CD4-positive, alpha-beta T cell (primary cell): ENCODE data around the gene SYDE2. TPM values are rescaled to one million over a fixed set of nuclear protein-coding genes. Genes with fewer than 3 reads are reported as not detected.
A peak's percentile ranks its signal among the peaks of the same experiment; 100 is the strongest.
"Not testable (repeated sequence)": the region's sequence is repeated elsewhere in the genome, so short reads cannot be mapped to it uniquely, and the experiment has no call there.

Experiments
- ATAC-seq: fragments of 200-7000 bp; cut with Tn5 transposase; one replicate; pipeline ENCODE4 v1.10.0; 2022; ENCODE audit warnings: mild to moderate bottlenecking; ENCODE audit not compliant: poor library complexity
- CTCF ChIA-PET: fragments of 350-600 bp; sonication (Branson Sonifier 250); formaldehyde crosslinking; loops from one replicate; lab custom pipeline; 2021; ENCODE audit warnings: antibody characterized with exemption, inconsistent platforms; lab: Charles Lee
- POLR2A ChIA-PET: fragments of 350-600 bp; sonication (Branson Sonifier 250); formaldehyde crosslinking; loops from one replicate; lab custom pipeline; 2021; ENCODE audit warnings: antibody characterized with exemption, inconsistent platforms; lab: Charles Lee
- DNase-seq, 14 experiments: peaks; one replicate each; pipeline ENCODE4 v3.0.0-alpha.2; 2013 to 2020; ENCODE audit warnings: mixed read lengths in 2 of 14
- H3K27ac ChIP-seq, 2 donors: one replicate each; pipeline versions ENCODE4 v1.5.1 to v1.7.0; 2013; ENCODE audit warnings: low read length in 2 of 2, low read depth in 1 of 2, mild to moderate bottlenecking in 1 of 2
- H3K27me3 ChIP-seq, 2 experiments: 1 replicate in 1 of 2; 2 replicates in 1 of 2; pipeline versions ENCODE4 v1.6.1 to v1.7.0; 2013; ENCODE audit warnings: low read length in 2 of 2, control low read depth in 1 of 2, mild to moderate bottlenecking in 1 of 2, moderate library complexity in 1 of 2; ENCODE audit not compliant: insufficient read depth in 2 of 2, control insufficient read depth in 1 of 2
- H3K36me3 ChIP-seq: one replicate; pipeline ENCODE4 v1.6.1; 2013; ENCODE audit warnings: low read length, control low read depth; ENCODE audit not compliant: insufficient read depth
- H3K4me1 ChIP-seq: one replicate; pipeline ENCODE4 v1.6.1; 2013; ENCODE audit warnings: low read length, control low read depth; ENCODE audit not compliant: insufficient read depth
- H3K4me3 ChIP-seq: one replicate; pipeline ENCODE4 v1.5.1; 2013; ENCODE audit warnings: mild to moderate bottlenecking, low read length, moderate library complexity
- H3K9me3 ChIP-seq, 2 experiments: 1 replicate in 1 of 2; 2 replicates in 1 of 2; pipeline versions ENCODE4 v1.6.1 to v1.7.0; 2013; ENCODE audit warnings: low read length in 2 of 2, mild to moderate bottlenecking in 2 of 2, control low read depth in 1 of 2, moderate library complexity in 1 of 2; ENCODE audit not compliant: control insufficient read depth in 1 of 2, insufficient read depth in 1 of 2
- H3K27ac Mint-ChIP-seq: one replicate; pipeline ENCODE4 v1.8.0; 2020; ENCODE audit warnings: mixed read lengths
- H3K27me3 Mint-ChIP-seq: one replicate; pipeline ENCODE4 v1.8.0; 2021; ENCODE audit warnings: mixed read lengths
- H3K36me3 Mint-ChIP-seq: one replicate; pipeline ENCODE4 v1.8.0; 2021; ENCODE audit warnings: low read depth, mixed read lengths
- H3K4me1 Mint-ChIP-seq: one replicate; pipeline ENCODE4 v1.8.0; 2021; ENCODE audit warnings: low read depth, mixed read lengths
- H3K4me3 Mint-ChIP-seq: one replicate; pipeline ENCODE4 v1.8.0; 2020; ENCODE audit warnings: mild to moderate bottlenecking, mixed read lengths
- H3K9me3 Mint-ChIP-seq: one replicate; pipeline ENCODE4 v1.8.0; 2020; ENCODE audit warnings: mixed read lengths
- intact Hi-C, 2 experiments: fragments of 100-400 bp; cut with DNase I in 1 of 2; cut with micrococcal nuclease in 1 of 2; formaldehyde crosslinking; loops; one replicate each; pipeline versions ENCODE4 v1.15.1 to v1.9.0; 2023 to 2025; cut with DNase I, micrococcal nuclease
- polyA plus RNA-seq, 2 donors: library from polyadenylated mRNA; unstranded; fragments of 120-200 nt; gene quantifications; one replicate each; pipeline ENCODE4 v1.2.1, GENCODE V29; 2013
- total RNA-seq, 174 experiments: library from RNA in 2 of 174; stranded (reverse) in 2 of 174; gene quantifications; one replicate each; pipeline ENCODE4 v1.2.3 and lab custom pipeline; 2021 to 2026
- TF ChIP-seq, protein P1 (sequence below): fragments of 200-600 bp; IDR thresholded peaks from one replicate; pipeline ENCODE4 v1.8.0; 2022; ENCODE audit warnings: antibody characterized with exemption, mild to moderate bottlenecking

Gene SYDE2, protein sequence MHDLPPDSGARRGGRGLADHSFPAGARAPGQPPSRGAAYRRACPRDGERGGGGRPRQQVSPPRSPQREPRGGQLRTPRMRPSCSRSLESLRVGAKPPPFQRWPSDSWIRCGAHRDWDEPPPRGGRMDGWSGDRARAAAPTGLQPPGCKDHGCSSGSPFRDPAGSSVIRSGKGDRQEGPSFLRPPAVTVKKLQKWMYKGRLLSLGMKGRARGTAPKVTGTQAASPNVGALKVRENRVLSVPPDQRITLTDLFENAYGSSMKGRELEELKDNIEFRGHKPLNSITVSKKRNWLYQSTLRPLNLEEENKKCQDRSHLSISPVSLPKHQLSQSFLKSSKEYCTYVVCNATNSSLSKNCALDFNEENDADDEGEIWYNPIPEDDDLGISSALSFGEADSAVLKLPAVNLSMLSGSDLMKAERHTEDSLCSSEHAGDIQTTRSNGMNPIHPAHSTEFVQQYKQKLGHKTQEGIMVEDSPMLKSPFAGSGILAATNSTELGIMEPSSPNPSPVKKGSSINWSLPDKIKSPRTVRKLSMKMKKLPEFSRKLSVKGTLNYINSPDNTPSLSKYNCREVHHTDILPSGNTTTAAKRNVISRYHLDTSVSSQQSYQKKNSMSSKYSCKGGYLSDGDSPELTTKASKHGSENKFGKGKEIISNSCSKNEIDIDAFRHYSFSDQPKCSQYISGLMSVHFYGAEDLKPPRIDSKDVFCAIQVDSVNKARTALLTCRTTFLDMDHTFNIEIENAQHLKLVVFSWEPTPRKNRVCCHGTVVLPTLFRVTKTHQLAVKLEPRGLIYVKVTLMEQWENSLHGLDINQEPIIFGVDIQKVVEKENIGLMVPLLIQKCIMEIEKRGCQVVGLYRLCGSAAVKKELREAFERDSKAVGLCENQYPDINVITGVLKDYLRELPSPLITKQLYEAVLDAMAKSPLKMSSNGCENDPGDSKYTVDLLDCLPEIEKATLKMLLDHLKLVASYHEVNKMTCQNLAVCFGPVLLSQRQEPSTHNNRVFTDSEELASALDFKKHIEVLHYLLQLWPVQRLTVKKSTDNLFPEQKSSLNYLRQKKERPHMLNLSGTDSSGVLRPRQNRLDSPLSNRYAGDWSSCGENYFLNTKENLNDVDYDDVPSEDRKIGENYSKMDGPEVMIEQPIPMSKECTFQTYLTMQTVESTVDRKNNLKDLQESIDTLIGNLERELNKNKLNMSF
- total RNA-seq: 1 to 10 TPM; 6.4 to 6.9 TPM
- 3.6 TPM for polyA plus RNA-seq (2013, experiment 1 of 2)
- 3.7 TPM for polyA plus RNA-seq (2013, experiment 2 of 2)
- total RNA-seq (lab: John Stamatoyannopoulos, UW): 6.2 to 25.1 (median 11.4) reads per million in 172 experiments

DNA sequence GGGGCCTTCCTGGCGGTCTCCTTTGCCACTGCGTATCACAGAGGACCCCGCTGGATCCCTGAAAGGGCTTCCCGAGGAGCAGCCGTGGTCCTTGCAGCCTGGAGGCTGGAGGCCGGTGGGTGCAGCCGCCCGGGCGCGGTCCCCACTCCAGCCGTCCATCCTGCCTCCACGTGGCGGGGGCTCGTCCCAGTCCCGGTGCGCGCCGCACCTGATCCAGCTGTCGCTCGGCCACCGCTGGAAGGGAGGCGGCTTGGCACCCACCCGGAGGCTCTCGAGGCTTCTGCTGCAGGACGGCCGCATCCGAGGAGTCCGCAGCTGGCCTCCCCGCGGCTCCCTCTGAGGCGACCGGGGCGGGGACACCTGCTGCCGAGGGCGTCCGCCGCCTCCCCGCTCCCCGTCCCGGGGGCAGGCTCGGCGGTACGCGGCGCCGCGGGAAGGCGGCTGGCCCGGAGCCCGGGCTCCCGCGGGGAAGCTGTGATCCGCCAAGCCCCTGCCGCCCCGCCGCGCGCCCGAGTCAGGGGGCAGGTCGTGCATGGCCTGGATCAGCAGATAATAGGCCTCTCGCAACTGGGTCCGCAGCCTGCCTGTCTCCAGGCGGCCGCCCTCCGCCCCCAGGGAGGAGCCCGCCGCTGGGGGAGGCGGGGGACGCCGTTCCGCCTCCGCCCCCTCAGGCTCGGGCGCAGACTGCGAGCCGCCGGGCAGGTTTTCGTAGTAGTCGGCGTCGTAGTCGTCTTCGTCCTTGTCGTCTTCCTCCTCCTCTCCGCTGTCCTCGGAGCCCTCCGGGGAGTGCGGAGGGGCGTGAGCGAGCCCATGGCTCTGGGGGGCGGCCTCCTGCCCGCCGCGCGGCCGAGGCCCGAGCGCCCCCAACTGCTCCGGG is at the start of gene SYDE2:
TSS of gene SYDE2 (minus strand) at position 554 of the 877 bp plus-strand sequence. CDS start at position 534, 20 bp downstream.
- ChIA-PET POLR2A (interaction anchor here (0.6 to 3.8 kb wide), 12 partner anchors 12 to 256 kb away, joined by 3 to 38 read pairs (median 4); partner anchors contain the start of genes BCL10 and C1orf52), CTCF (interaction anchor here (0.6 to 3.7 kb wide), 6 partner anchors 10 to 256 kb away, joined by 3 to 12 read pairs (median 4); partner anchors contain the start of gene C1orf52)
- intact Hi-C loops: loop anchor here (2.0 to 5.0 kb wide), 5 partner anchors 22 to 153 kb away; partner anchors contain the start of genes C1orf52 (in 2 of the 2), BCL10 (in 1 of the 2) and MCOLN3 (in 1 of the 2)
- Mint-ChIP-seq H3K27me3 (peaks cover 36% of the 10 kb centered on the region), H3K27ac (peak within 1 kb of the TSS; percentile 97), H3K36me3 (peaks cover 13% of the 10 kb centered on the region), H3K4me3 (peak within 1 kb of the TSS; percentile 98), H3K9me3 (no peaks in the 10 kb centered on the region), H3K4me1 (peaks cover 49% of the 10 kb centered on the region)
- DNase-seq (peak; percentile 65 to 92 (median 79)), ATAC-seq (peak; percentile 81)
- H3K4me1 ChIP-seq: peaks cover 16% of the 10 kb centered on the region
- no peaks in the 10 kb centered on the region for H3K27me3 ChIP-seq
- no peaks in the 10 kb centered on the region for H3K36me3 ChIP-seq
- peak within 1 kb of the TSS; percentile 66 for H3K4me3 ChIP-seq
- peak within 1 kb of the TSS; percentile 38 to 95 for H3K27ac ChIP-seq
- no peaks in the 10 kb centered on the region for H3K9me3 ChIP-seq
- TF ChIP-seq, protein P1, sequence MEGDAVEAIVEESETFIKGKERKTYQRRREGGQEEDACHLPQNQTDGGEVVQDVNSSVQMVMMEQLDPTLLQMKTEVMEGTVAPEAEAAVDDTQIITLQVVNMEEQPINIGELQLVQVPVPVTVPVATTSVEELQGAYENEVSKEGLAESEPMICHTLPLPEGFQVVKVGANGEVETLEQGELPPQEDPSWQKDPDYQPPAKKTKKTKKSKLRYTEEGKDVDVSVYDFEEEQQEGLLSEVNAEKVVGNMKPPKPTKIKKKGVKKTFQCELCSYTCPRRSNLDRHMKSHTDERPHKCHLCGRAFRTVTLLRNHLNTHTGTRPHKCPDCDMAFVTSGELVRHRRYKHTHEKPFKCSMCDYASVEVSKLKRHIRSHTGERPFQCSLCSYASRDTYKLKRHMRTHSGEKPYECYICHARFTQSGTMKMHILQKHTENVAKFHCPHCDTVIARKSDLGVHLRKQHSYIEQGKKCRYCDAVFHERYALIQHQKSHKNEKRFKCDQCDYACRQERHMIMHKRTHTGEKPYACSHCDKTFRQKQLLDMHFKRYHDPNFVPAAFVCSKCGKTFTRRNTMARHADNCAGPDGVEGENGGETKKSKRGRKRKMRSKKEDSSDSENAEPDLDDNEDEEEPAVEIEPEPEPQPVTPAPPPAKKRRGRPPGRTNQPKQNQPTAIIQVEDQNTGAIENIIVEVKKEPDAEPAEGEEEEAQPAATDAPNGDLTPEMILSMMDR: no peak

DNA sequence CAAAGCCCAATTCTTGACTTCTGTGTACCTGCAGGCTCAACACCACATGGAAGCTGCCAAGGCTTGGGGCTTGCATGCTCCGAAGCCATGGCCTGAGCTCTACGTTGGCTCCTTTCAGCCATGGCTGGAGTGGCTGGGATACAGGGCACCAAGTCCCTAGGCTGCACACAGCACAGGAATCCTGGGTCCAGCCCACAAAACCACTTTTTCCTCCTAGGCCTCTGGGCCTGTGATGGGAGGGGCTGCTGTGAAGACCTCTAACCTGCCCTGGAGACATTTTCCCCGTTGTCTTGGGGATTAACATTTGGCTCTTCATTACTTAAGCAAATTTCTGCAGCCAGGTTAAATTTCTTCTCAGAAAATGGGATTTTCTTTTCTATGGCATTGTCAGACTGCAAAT is 48.2 kb upstream of the SYDE2 start:
- DNase-seq, H3K9me3 ChIP-seq, H3K4me3 ChIP-seq, H3K4me1 ChIP-seq, H3K27ac ChIP-seq, intact Hi-C loops, H3K27me3 Mint-ChIP-seq, ATAC-seq, H3K27ac Mint-ChIP-seq, H3K9me3 Mint-ChIP-seq, H3K4me3 Mint-ChIP-seq, POLR2A ChIA-PET, H3K27me3 ChIP-seq: not testable (repeated sequence)
- Mint-ChIP-seq H3K36me3 (peaks cover 42% of the 10 kb centered on the region), H3K4me1 (peaks cover 17% of the 10 kb centered on the region)
- peaks cover 24% of the 10 kb centered on the region for H3K36me3 ChIP-seq
- CTCF ChIA-PET: interaction anchor here (0.6 to 1.2 kb wide), 2 partner anchors 304 to 947 kb away, joined by 3 to 4 read pairs; no protein-coding TSS in a partner anchor

DNA sequence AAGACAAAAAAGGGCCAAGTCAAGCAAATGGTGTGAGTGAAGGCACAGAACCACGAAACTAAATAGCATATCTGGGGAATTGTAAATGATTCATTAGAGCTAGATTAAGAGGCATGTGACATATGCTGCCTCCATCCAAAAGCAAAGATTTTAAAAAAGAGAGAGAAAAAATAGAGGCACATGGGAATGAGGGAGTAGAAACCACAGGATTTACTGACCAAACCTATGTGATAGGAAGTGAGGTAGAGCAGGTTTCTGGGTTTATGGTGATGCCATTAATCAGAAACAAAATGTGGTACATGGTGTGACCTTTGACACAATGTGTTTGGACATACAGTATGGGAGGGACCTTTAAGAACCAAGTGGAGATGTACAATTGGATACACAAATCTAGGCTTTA is 45.1 kb upstream of the SYDE2 start:
- intact Hi-C loops: no loop called here
- TF ChIP-seq, protein P1: no peak
- ChIA-PET POLR2A (no interaction called here), CTCF (interaction anchor here (0.9 to 2.1 kb wide), 2 partner anchors 13 to 301 kb away, joined by 3 to 5 read pairs; partner anchors contain the start of gene C1orf52)
- H3K27ac Mint-ChIP-seq: no peak overlapping the region
- H3K4me3 ChIP-seq: no peak overlapping the region
- H3K36me3 Mint-ChIP-seq: peaks cover 14% of the 10 kb centered on the region
- H3K27ac ChIP-seq: no peak overlapping the region
- peaks cover 6% of the 10 kb centered on the region for H3K4me1 Mint-ChIP-seq
- H3K4me1 ChIP-seq: no peaks in the 10 kb centered on the region
- DNase-seq (no peak), ATAC-seq (no peak)
- H3K9me3 ChIP-seq: no peaks in the 10 kb centered on the region
- no peaks in the 10 kb centered on the region for H3K27me3 Mint-ChIP-seq
- peaks cover 8% of the 10 kb centered on the region for H3K36me3 ChIP-seq
- no peaks in the 10 kb centered on the region for H3K9me3 Mint-ChIP-seq
- no peaks in the 10 kb centered on the region for H3K27me3 ChIP-seq
- H3K4me3 Mint-ChIP-seq: no peak overlapping the region
